ENCODE results near the gene NF1. TPM values are rescaled to one million over a fixed set of nuclear protein-coding genes. Genes with fewer than 3 reads are reported as not detected.
"Not testable (repeated sequence)": the region's sequence is repeated elsewhere in the genome, so short reads cannot be mapped to it uniquely, and the experiment has no call there.

NF1 gene
- total and polyA plus RNA-seq, 7 donors = 4.8 to 83.8 (median 40.7) TPM

GRCh38 chr17:31286587-31286986 lies 191.8 kb downstream of the NF1 start:
- H3K36me3 ChIP-seq = peaks cover 0 to 11% (median 0%) of the 10 kb centered on the region in 4 donors
- 87 to 92% methylated on average over 1 of the region's 1 CpG for WGBS, 2 donors
- TF ChIP-seq POLR2AphosphoS5 (IDR thresholded peaks at IDR 0.05) (no peak), EP300 (IDR thresholded peaks at IDR 0.05) (no peak), POLR2A (IDR thresholded peaks at IDR 0.05) (no peak)
- TF ChIP-seq, protein P1, sequence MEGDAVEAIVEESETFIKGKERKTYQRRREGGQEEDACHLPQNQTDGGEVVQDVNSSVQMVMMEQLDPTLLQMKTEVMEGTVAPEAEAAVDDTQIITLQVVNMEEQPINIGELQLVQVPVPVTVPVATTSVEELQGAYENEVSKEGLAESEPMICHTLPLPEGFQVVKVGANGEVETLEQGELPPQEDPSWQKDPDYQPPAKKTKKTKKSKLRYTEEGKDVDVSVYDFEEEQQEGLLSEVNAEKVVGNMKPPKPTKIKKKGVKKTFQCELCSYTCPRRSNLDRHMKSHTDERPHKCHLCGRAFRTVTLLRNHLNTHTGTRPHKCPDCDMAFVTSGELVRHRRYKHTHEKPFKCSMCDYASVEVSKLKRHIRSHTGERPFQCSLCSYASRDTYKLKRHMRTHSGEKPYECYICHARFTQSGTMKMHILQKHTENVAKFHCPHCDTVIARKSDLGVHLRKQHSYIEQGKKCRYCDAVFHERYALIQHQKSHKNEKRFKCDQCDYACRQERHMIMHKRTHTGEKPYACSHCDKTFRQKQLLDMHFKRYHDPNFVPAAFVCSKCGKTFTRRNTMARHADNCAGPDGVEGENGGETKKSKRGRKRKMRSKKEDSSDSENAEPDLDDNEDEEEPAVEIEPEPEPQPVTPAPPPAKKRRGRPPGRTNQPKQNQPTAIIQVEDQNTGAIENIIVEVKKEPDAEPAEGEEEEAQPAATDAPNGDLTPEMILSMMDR (IDR thresholded peaks at IDR 0.05) = no peak
- no peaks in the 10 kb centered on the region for H3K27me3 ChIP-seq
- intact Hi-C loops (cut with DNase I) = no loop called here
- H3K4me1 ChIP-seq = no peaks in the 10 kb centered on the region
- DNase-seq = no peak
- H3K9me3 ChIP-seq = no peaks in the 10 kb centered on the region
- no peak overlapping the region for H3K4me3 ChIP-seq
- no peak overlapping the region for H3K27ac ChIP-seq

DNA sequence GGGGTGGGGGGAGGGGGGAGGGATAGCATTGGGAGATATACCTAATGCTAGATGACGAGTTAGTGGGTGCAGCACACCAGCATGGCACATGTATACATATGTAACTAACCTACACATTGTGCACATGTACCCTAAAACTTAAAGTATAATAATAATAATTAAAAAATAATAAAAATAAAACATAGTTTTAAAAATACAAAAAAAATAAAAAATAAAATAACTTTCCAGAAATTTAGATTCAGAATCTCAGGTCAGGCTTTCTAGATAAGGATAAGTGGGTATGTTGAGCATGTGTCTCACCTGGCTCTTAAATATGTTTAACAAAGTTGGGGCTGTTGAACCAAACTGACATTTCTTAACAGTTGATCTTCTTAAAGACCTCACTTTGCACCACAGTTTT lies 193.2 kb downstream of the NF1 start:
- H3K36me3 ChIP-seq = peaks cover 0 to 17% (median 0%) of the 10 kb centered on the region in 4 donors
- intact Hi-C loops (cut with DNase I); H3K27me3 ChIP-seq; H3K4me3 ChIP-seq; H3K4me1 ChIP-seq; DNase-seq; H3K9me3 ChIP-seq; H3K27ac ChIP-seq: not testable (repeated sequence)
- WGBS, 2 donors = 73 to 86% methylated on average over 1 of the region's 1 CpG

- H3K27me3 ChIP-seq = no peaks in the 10 kb centered on the region
- no peaks in the 10 kb centered on the region for H3K4me1 ChIP-seq
- peaks cover 0 to 17% (median 0%) of the 10 kb centered on the region in 4 donors for H3K36me3 ChIP-seq
- no peaks in the 10 kb centered on the region for H3K9me3 ChIP-seq
- H3K4me3 ChIP-seq = no peak overlapping the region
- whole genome bisulfite sequencing, 2 donors = 64 to 72% methylated on average over 3 of the region's 3 CpGs
- TF ChIP-seq POLR2AphosphoS5 (IDR thresholded peaks at IDR 0.05) (no peak), POLR2A (IDR thresholded peaks at IDR 0.05) (no peak), EP300 (IDR thresholded peaks at IDR 0.05) (no peak)
- TF ChIP-seq, protein P1 (IDR thresholded peaks at IDR 0.05) = no peak
- no peak overlapping the region for H3K27ac ChIP-seq
- DNase-seq = no peak
- intact Hi-C loops (cut with DNase I) = no loop called here
Observed at GRCh38 chr17:31289790-31290189, 195.0 kb downstream of the NF1 start.

- Histone ChIP-seq H3K27ac (no peak overlapping the region), H3K9me3 (no peaks in the 10 kb centered on the region), H3K4me1 (no peaks in the 10 kb centered on the region), H3K27me3 (no peaks in the 10 kb centered on the region), H3K36me3 (peaks cover 0 to 14% (median 0%) of the 10 kb centered on the region in 4 donors), H3K4me3 (no peak overlapping the region)
- TF ChIP-seq, protein P1 (IDR thresholded peaks at IDR 0.05) = no peak
- no peak for TF ChIP-seq POLR2A (IDR thresholded peaks at IDR 0.05)
- TF ChIP-seq POLR2AphosphoS5 (IDR thresholded peaks at IDR 0.05) = no peak
- TF ChIP-seq EP300 (IDR thresholded peaks at IDR 0.05) = no peak
- intact Hi-C loops (cut with DNase I) = no loop called here
- no peak for DNase-seq
Observed at GRCh38 chr17:31291820-31292219, 197.0 kb downstream of the NF1 start.

- intact Hi-C loops (cut with DNase I) = no loop called here
- WGBS, 2 donors = 91 to 98% methylated on average over 2 of the region's 2 CpGs
- Histone ChIP-seq H3K9me3 (no peaks in the 10 kb centered on the region), H3K4me3 (no peak overlapping the region), H3K27ac (no peak overlapping the region), H3K27me3 (no peaks in the 10 kb centered on the region), H3K36me3 (peaks cover 0 to 6% (median 0%) of the 10 kb centered on the region in 4 donors), H3K4me1 (no peaks in the 10 kb centered on the region)
- DNase-seq = no peak
- no peak for TF ChIP-seq POLR2A (IDR thresholded peaks at IDR 0.05)
- TF ChIP-seq, protein P1 (IDR thresholded peaks at IDR 0.05) = no peak
- TF ChIP-seq EP300 (IDR thresholded peaks at IDR 0.05) = no peak
- no peak for TF ChIP-seq POLR2AphosphoS5 (IDR thresholded peaks at IDR 0.05)
Observed at GRCh38 chr17:31293581-31293980, 198.8 kb downstream of the NF1 start.

All from sigmoid colon (tissue), 7 donors.